GM21737 (cell line): ENCODE measurements around the gene SERTAD1.
"Not testable (repeated sequence)": the region's sequence is repeated elsewhere in the genome, so short reads cannot be mapped to it uniquely, and the experiment has no call there.

Experiments used
- ATAC-seq: cut with Tn5 transposase; IDR thresholded peaks from one replicate; pipeline ENCODE4 v1.9.1; 2021; ENCODE audit warnings: mild to moderate bottlenecking, moderate library complexity; ENCODE audit not compliant: unreplicated experiment

Gene SERTAD1

GRCh38 chr19:40422748-40423566 lies 2.8 kb downstream of the SERTAD1 start:
- ATAC-seq: no peak

GRCh38 chr19:40421993-40422747 lies 3.6 kb downstream of the SERTAD1 start:
- no peak for ATAC-seq

GRCh38 chr19:40420766-40421765 lies 4.7 kb downstream of the SERTAD1 start:
- peak; percentile 29 for ATAC-seq

- no peak for ATAC-seq
Observed at GRCh38 chr19:40420451-40420765, 5.4 kb downstream of the SERTAD1 start.

- ATAC-seq: no peak
Observed at GRCh38 chr19:40419780-40420179, 6.0 kb downstream of the SERTAD1 start.

GRCh38 chr19:40419066-40419612 lies 6.7 kb downstream of the SERTAD1 start:
- ATAC-seq: no peak

DNA sequence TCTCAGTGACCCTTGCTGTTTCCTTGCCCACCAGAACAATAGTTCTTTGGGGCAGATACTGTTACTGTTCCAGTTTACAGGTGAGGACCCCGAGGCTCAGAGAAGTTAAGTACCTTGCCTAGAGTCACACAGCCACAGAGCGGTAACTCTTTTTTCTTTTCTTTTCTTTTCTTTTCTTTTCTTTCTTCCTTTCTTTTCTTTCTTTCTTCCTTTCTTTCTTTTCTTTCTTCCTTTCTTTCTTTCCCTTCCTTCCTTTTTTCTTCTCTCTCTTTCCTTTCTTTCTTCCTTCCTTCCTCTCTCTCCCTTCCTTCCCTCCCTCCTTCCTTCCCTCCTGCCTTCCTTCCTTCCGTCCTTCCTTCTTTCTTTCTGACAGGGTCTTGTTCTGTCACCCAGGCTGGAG lies 7.8 kb downstream of the SERTAD1 start:
- no peak for ATAC-seq

DNA sequence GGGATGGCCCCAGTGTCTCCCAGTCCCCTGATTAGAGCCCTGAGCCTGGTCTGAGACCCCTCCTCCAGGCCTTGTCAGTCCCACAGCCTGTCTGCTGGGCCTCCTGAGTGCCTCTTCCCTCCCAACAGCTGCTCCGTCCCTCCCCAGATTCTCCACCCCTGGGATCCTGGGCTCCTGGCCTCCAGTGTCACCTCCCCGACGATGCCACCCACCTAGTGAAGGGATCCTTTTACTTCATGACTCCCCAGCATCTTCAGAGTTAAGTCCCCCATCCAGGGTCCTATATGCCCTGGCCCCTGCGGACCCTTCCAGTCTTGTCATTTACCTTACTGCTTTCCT lies 8.2 kb downstream of the SERTAD1 start:
- ATAC-seq: no peak

DNA sequence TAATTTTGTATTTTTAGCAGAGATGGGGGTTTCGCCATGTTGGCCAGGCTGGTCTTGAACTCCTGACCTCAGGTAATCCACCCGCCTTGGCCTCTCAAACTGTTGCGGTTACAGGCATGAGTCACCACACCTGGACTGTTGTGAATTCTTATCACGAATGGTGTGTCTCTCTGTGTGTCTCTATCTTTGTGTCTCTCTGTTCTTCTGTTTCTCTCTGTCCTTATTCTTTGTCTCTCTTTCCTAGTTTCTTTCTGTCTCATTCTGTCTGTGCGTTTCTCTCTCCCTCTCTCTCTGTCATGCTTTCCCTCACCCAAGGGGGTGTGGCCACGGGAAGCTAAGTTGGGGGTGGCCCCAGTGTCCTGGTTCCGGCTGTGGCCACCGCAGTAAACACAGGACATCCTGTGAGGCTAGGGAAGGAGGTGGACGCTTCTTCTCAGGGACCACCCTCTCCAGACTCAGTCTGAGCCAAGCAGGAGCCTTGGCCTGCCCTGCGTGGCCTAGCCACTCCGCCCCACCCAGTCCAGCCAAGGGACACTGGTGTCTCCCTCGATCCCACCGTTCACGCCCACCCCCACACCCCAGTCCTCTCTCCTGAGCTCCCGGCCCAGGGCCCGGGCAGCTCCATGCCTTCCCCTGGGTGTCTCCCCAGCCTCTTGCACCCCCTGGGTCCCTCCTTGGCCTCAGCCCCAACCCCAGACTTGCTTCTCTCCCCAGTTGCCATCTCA lies 8.7 kb downstream of the SERTAD1 start:
- no peak for ATAC-seq

DNA sequence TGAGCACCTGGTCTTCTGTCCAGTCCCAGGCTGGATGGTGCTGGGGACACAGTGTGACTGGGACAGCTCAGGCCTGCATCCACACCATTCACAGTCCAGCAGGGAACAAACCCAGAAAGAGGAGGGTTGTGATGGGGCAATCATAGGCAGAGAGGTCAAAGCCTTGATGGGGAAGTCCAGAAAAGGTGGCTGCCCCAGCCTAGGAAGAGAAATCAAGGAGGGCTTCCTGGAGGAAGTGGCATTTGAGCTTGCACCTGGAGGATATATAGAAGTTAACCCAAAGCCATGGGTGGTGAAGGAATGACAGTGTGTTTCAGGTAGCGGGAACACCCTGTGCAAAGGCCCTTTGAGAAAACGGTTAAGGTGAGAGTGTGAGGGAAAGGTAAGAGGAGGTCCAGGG lies 10.0 kb downstream of the SERTAD1 start:
- ATAC-seq: no peak

- ATAC-seq: no peak
Observed at GRCh38 chr19:40414542-40415535, 11.0 kb downstream of the SERTAD1 start.

GRCh38 chr19:40413291-40413845 lies 12.4 kb downstream of the SERTAD1 start, which contains the start of gene PRX:
Gene PRX (minus strand): TSS chr19:40413378. CDS start chr19:40407932, 5,446 bp downstream.
- ATAC-seq: no peak

- no peak for ATAC-seq
Observed at GRCh38 chr19:40412866-40413265, 12.9 kb downstream of the SERTAD1 start.

DNA sequence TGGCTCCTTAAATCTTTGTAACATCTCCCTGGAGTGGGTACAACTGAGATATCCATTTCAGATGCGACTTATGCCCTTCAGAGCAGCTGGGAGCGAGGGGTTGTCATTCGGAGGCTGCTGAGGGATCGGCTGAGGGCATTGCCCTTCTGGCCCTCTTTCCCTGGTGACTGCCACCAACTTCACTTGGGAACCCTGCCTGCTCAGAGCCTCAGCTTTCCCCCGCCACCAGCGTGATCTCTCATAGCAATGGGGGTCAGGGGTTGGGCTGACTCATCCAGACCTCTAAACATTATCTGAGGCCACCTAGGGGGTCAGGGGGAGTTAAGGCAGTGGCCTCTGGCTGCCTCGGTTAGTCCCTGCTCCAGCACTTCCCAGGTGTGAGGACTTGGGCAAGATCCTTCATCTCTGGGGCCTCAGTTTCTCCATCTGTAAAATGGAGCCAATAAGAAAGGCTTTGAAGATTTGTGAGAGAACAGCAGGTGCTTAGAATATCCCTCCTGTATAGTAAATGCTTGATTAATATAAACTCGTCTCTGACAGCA lies 13.8 kb downstream of the SERTAD1 start:
- ATAC-seq: no peak

DNA sequence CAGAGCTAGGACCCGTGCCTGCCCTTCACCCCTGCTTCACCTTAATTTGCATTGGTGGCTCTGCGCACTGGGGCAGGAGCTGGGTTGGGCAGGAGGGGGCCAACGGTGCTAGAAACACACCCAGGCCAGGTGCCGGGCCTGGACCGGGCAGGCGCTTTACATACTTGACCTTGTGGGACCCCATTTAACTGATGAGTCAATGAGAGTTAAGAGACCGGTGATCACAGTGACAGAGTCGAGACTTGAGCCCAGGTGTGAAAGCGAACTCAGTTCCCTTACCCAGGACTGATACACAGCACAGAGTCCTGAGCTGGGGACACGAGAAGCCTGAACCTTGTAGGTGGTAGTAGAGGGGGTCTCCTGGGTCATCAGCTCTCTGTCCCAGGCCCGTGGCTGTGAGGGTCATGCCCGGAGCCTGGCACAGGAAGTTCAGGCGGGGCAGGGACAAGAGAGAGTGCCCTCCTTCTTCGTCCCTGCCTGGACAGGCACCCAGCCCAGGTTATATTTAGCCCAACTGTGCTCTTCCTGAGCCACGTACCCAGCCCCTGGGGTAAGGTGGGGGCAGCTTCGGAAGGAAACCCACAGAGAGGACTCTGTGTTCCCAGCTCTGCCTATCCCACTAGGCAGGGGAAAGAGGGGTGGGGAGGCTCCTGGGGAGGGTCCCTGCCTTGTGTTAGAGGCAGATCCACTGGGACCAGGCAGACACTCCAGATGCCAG lies 14.5 kb downstream of the SERTAD1 start:
- ATAC-seq: no peak

- ATAC-seq: no peak
Observed at GRCh38 chr19:40410030-40410389, 15.8 kb downstream of the SERTAD1 start.

DNA sequence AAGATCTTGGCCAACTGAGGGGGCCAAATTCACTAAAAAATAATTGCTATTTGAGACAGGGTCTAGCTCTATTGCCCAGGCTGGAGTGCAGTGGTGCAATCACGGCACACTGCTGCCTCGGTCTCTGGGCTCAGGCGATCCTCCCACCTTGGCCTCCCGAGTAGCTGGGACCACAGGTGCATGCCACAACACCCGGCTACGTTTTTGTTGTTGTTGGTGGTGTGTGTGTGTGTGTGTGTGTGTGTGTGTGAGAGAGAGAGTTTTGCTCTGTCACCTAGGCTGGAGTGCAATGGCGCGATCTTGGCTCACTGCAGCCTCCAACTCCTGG lies 17.2 kb downstream of the SERTAD1 start:
- ATAC-seq: not testable (repeated sequence)
